NCI-H1105 (cell line): ENCODE measurements around the gene CDKN2D.
A peak's percentile ranks its signal among the peaks of the same experiment; 100 is the strongest.
"Not testable (repeated sequence)": the region's sequence is repeated elsewhere in the genome, so short reads cannot be mapped to it uniquely, and the experiment has no call there.

ENCODE experiments used
- DNase-seq: peaks from one replicate; lab custom pipeline; 2025; lab: John Stamatoyannopoulos, UW

CDKN2D gene

GRCh38 chr19:10580979-10581631, 12.3 kb upstream of the CDKN2D start:
- no peak for DNase-seq

GRCh38 chr19:10577951-10578350, 9.2 kb upstream of the CDKN2D start:
- no peak for DNase-seq

GRCh38 chr19:10575011-10575716, 6.4 kb upstream of the CDKN2D start:
- DNase-seq: no peak

- DNase-seq: no peak
Observed at GRCh38 chr19:10574462-10574861, 5.7 kb upstream of the CDKN2D start.

GRCh38 chr19:10573793-10574192, 5.0 kb upstream of the CDKN2D start:
- DNase-seq: not testable (repeated sequence)

GRCh38 chr19:10568062-10568825, 535 bp downstream of the CDKN2D start:
- peak; percentile 67 for DNase-seq

- no peak for DNase-seq
Observed at GRCh38 chr19:10567656-10568055, 1.1 kb downstream of the CDKN2D start.

GRCh38 chr19:10566658-10567410, 1.9 kb downstream of the CDKN2D start:
- DNase-seq: no peak

- no peak for DNase-seq
Observed at GRCh38 chr19:10566408-10566657, 2.4 kb downstream of the CDKN2D start.

- DNase-seq: peak; percentile 93
Observed at GRCh38 chr19:10565567-10566407, 3.0 kb downstream of the CDKN2D start, which contains the start of gene KRI1. TSS of gene KRI1 (minus strand) at chr19:10566010. CDS start at chr19:10565999, 11 bp downstream.

- peak; percentile 57 for DNase-seq
Observed at GRCh38 chr19:10565028-10565566, 3.7 kb downstream of the CDKN2D start.

- DNase-seq: no peak
Observed at GRCh38 chr19:10562609-10563008, 6.2 kb downstream of the CDKN2D start.

GRCh38 chr19:10560154-10560553, 8.6 kb downstream of the CDKN2D start:
- DNase-seq: no peak

- DNase-seq: no peak
Observed at GRCh38 chr19:10557603-10558197, 11.1 kb downstream of the CDKN2D start.

- DNase-seq: no peak
Observed at GRCh38 chr19:10555610-10555973, 13.2 kb downstream of the CDKN2D start.

- DNase-seq: no peak
Observed at GRCh38 chr19:10554760-10555609, 13.8 kb downstream of the CDKN2D start.

GRCh38 chr19:10553943-10554381, 14.8 kb downstream of the CDKN2D start:
- DNase-seq: no peak

- no peak for DNase-seq
Observed at GRCh38 chr19:10553087-10553667, 15.6 kb downstream of the CDKN2D start.

GRCh38 chr19:10552510-10553053, 16.2 kb downstream of the CDKN2D start:
- no peak for DNase-seq
